WERI-Rb-1 (cell line): ENCODE results near the gene PPM1D.

Source experiments
- DNase-seq: peaks from one replicate; pipeline ENCODE4 v3.0.0-alpha.2; 2020
- H3K27ac ChIP-seq: fragments of 250-450 bp; sonication (Bioruptor Pico); 2 replicates; pipeline ENCODE4 v1.5.1; 2020; ENCODE audit warnings: mild to moderate bottlenecking, moderate library complexity
- H3K27me3 ChIP-seq: fragments of 250-450 bp; sonication (Bioruptor Pico); 2 replicates; pipeline ENCODE4 v1.5.1; 2021; ENCODE audit warnings: mild to moderate bottlenecking, low read depth, moderate library complexity; ENCODE audit not compliant: insufficient read depth, severe bottlenecking
- H3K36me3 ChIP-seq: fragments of 250-450 bp; sonication (Bioruptor Pico); 2 replicates; pipeline ENCODE4 v1.5.1; 2020; ENCODE audit warnings: mild to moderate bottlenecking, moderate library complexity
- H3K4me3 ChIP-seq: 2 replicates; pipeline ENCODE4 v1.5.1; 2011; ENCODE audit warnings: low read depth, mild to moderate bottlenecking, control low read depth, low read length
- H3K9me3 ChIP-seq: fragments of 250-450 bp; sonication (Bioruptor Pico); 2 replicates; pipeline ENCODE4 v1.5.1; 2021; ENCODE audit warnings: mild to moderate bottlenecking, moderate library complexity; ENCODE audit not compliant: severe bottlenecking
- CTCF ChIP-seq: IDR thresholded peaks from 2 replicates; pipeline ENCODE4 v1.5.1; 2011; ENCODE audit warnings: low read depth, mild to moderate bottlenecking, control low read depth, inconsistent platforms, low read length

PPM1D gene

GRCh38 chr17:60622961-60623360 lies 23.0 kb downstream of the PPM1D start:
- no peak overlapping the region for H3K27ac ChIP-seq
- H3K36me3 ChIP-seq = peaks cover 54% of the 10 kb centered on the region
- DNase-seq = no peak
- TF ChIP-seq CTCF = no peak
- H3K27me3 ChIP-seq = no peaks in the 10 kb centered on the region
- no peaks in the 10 kb centered on the region for H3K9me3 ChIP-seq
- H3K4me3 ChIP-seq = no peak overlapping the region

GRCh38 chr17:60623415-60623814 lies 23.4 kb downstream of the PPM1D start:
- TF ChIP-seq CTCF = no peak
- no peak overlapping the region for H3K27ac ChIP-seq
- no peaks in the 10 kb centered on the region for H3K27me3 ChIP-seq
- H3K4me3 ChIP-seq = no peak overlapping the region
- DNase-seq = no peak
- H3K9me3 ChIP-seq = no peaks in the 10 kb centered on the region
- peaks cover 56% of the 10 kb centered on the region for H3K36me3 ChIP-seq

GRCh38 chr17:60627124-60627523 lies 27.1 kb downstream of the PPM1D start:
- no peak for TF ChIP-seq CTCF
- Histone ChIP-seq H3K9me3 (no peaks in the 10 kb centered on the region), H3K27me3 (no peaks in the 10 kb centered on the region), H3K27ac (no peak overlapping the region), H3K36me3 (peaks cover 78% of the 10 kb centered on the region), H3K4me3 (no peak overlapping the region)
- no peak for DNase-seq

GRCh38 chr17:60628252-60628889 lies 28.4 kb downstream of the PPM1D start:
- DNase-seq = no peak
- Histone ChIP-seq H3K27me3 (no peaks in the 10 kb centered on the region), H3K9me3 (no peaks in the 10 kb centered on the region), H3K36me3 (peaks cover 89% of the 10 kb centered on the region), H3K4me3 (no peak overlapping the region), H3K27ac (no peak overlapping the region)
- TF ChIP-seq CTCF = no peak

GRCh38 chr17:60629120-60629519 lies 29.1 kb downstream of the PPM1D start:
- Histone ChIP-seq H3K36me3 (peaks cover 89% of the 10 kb centered on the region), H3K4me3 (no peak overlapping the region), H3K9me3 (no peaks in the 10 kb centered on the region), H3K27ac (no peak overlapping the region), H3K27me3 (no peaks in the 10 kb centered on the region)
- no peak for DNase-seq
- TF ChIP-seq CTCF = no peak

GRCh38 chr17:60630352-60630751 lies 30.4 kb downstream of the PPM1D start:
- H3K9me3 ChIP-seq = no peaks in the 10 kb centered on the region
- H3K27ac ChIP-seq = no peak overlapping the region
- DNase-seq = no peak
- peaks cover 89% of the 10 kb centered on the region for H3K36me3 ChIP-seq
- H3K4me3 ChIP-seq = no peak overlapping the region
- no peak for TF ChIP-seq CTCF
- H3K27me3 ChIP-seq = no peaks in the 10 kb centered on the region
